GM21390 (cell line): ENCODE data around the gene TCAP.
"Not testable (repeated sequence)": the region's sequence is repeated elsewhere in the genome, so short reads cannot be mapped to it uniquely, and the experiment has no call there.

Source experiments
- ATAC-seq: cut with Tn5 transposase; IDR thresholded peaks from one replicate; pipeline ENCODE4 v1.9.1; 2021; ENCODE audit not compliant: unreplicated experiment

Gene TCAP

GRCh38 chr17:39702901-39703893, 38.0 kb downstream of the TCAP start:
- no peak for ATAC-seq

GRCh38 chr17:39703913-39704312, 38.8 kb downstream of the TCAP start:
- ATAC-seq = no peak

- no peak for ATAC-seq
Measured at GRCh38 chr17:39704821-39705551, 39.8 kb downstream of the TCAP start.

GRCh38 chr17:39705786-39706348, 40.7 kb downstream of the TCAP start:
- no peak for ATAC-seq

GRCh38 chr17:39706383-39706782, 41.2 kb downstream of the TCAP start:
- ATAC-seq = no peak

GRCh38 chr17:39706921-39707337, 41.8 kb downstream of the TCAP start:
- no peak for ATAC-seq

GRCh38 chr17:39709319-39709997, 44.3 kb downstream of the TCAP start:
- ATAC-seq = no peak

- no peak for ATAC-seq
Measured at GRCh38 chr17:39709998-39710964, 45.1 kb downstream of the TCAP start.

- ATAC-seq = not testable (repeated sequence)
Measured at GRCh38 chr17:39711071-39711470, 45.9 kb downstream of the TCAP start.

GRCh38 chr17:39711851-39712250, 46.7 kb downstream of the TCAP start:
- no peak for ATAC-seq

- no peak for ATAC-seq
Measured at GRCh38 chr17:39714234-39714633, 49.1 kb downstream of the TCAP start.

- ATAC-seq = no peak
Measured at GRCh38 chr17:39715375-39716072, 50.4 kb downstream of the TCAP start.
